WTC11 (cell line): ENCODE results near the gene SKAP1.

Experiments used
- AFF4 ChIP-seq: sonication (generic); formaldehyde crosslinking; IDR thresholded peaks from 2 replicates; pipeline ENCODE4 v1.8.1; 2023; ENCODE audit warnings: mild to moderate bottlenecking, missing genetic modification reagents, borderline replicate concordance
- CBFB ChIP-seq: sonication (generic); formaldehyde crosslinking; IDR thresholded peaks from 2 replicates; pipeline ENCODE4 v1.8.1; 2022; ENCODE audit warnings: mild to moderate bottlenecking, low read depth, missing genetic modification reagents
- CTCF ChIP-seq: fragments of 200-600 bp; IDR thresholded peaks from 2 replicates; pipeline ENCODE4 v1.8.0; 2022; ENCODE audit warnings: antibody characterized with exemption
- JUN ChIP-seq: sonication (generic); formaldehyde crosslinking; IDR thresholded peaks from 2 replicates; pipeline ENCODE4 v1.8.0; 2023; ENCODE audit warnings: mild to moderate bottlenecking, missing genetic modification reagents
- MXD4 ChIP-seq: fragments of 250-450 bp; sonication (Bioruptor Pico); IDR thresholded peaks from 2 replicates; pipeline ENCODE4 v1.8.0; 2021; ENCODE audit warnings: mild to moderate bottlenecking, moderate library complexity, borderline replicate concordance
- NFATC4 ChIP-seq: fragments of 250-450 bp; sonication (Bioruptor Pico); IDR thresholded peaks from 2 replicates; pipeline ENCODE4 v1.9.0; 2021; ENCODE audit warnings: mild to moderate bottlenecking
- PRDM15 ChIP-seq: sonication (generic); formaldehyde crosslinking; IDR thresholded peaks from 2 replicates; pipeline ENCODE4 v1.8.0; 2022; ENCODE audit warnings: missing genetic modification reagents
- SMAD3 ChIP-seq: sonication (generic); formaldehyde crosslinking; IDR thresholded peaks from 2 replicates; pipeline ENCODE4 v1.8.0; 2022; ENCODE audit warnings: missing genetic modification reagents, mild to moderate bottlenecking, borderline replicate concordance
- TCF7 ChIP-seq: sonication (generic); formaldehyde crosslinking; IDR thresholded peaks from 2 replicates; pipeline ENCODE4 v1.8.0; 2022; ENCODE audit warnings: mild to moderate bottlenecking, low read depth, missing genetic modification reagents, moderate library complexity
- TEAD1 ChIP-seq: sonication (generic); formaldehyde crosslinking; IDR thresholded peaks from 2 replicates; pipeline ENCODE4 v1.8.0; 2022; ENCODE audit warnings: mild to moderate bottlenecking, missing genetic modification reagents
- USF1 ChIP-seq: sonication (generic); formaldehyde crosslinking; IDR thresholded peaks from 2 replicates; pipeline ENCODE4 v1.8.0; 2022; ENCODE audit warnings: mild to moderate bottlenecking, missing genetic modification reagents

- TF ChIP-seq CTCF (no peak), NFATC4 (CRISPR knock-in tag) (no peak), USF1 (CRISPR knock-in tag) (no peak), SMAD3 (CRISPR knock-in tag) (no peak), TCF7 (CRISPR knock-in tag) (no peak), PRDM15 (CRISPR knock-in tag) (no peak), TEAD1 (no peak), JUN (no peak), MXD4 (CRISPR knock-in tag) (no peak), AFF4 (CRISPR knock-in tag) (no peak), CBFB (no peak)
Measured at GRCh38 chr17:48451489-48451888, 21.5 kb upstream of the SKAP1 start.
